ENCODE measurements around the gene PDZD7. TPM values are rescaled to one million over a fixed set of nuclear protein-coding genes. Genes with fewer than 3 reads are reported as not detected.

Gene PDZD7
- polyA plus RNA-seq, 1 donor from 2014 or later = 1.5 TPM

DNA sequence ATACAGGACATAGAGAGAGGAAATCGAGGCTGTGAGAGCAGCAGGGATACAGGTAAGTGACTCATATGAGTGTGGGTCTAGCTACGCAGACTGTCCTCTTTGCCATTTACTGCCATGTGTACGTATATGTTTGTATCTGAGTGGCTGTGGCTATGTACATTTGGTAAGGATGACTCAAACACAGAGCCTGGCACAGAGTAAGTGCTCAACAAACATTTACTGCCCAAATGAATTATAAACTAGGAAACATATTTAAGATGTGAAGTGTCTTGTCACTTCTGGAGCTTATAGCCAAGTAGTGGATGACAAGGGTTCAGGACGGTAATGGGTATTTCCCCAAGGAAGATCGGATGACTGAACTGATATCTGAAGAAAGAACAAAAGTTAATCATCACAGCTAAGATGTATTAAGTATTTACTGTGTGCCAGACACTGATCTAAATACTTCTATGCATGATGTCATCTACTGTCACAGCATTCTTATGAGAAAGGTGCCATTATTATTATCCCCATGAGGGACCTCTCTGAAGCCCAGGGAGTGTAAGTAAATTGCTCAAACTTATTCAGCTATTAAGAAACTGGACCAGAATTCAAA, 49.7 kb downstream of the PDZD7 start:
- no peak overlapping the region for H3K9ac ChIP-seq (ENCODE audit: low read length)

DNA sequence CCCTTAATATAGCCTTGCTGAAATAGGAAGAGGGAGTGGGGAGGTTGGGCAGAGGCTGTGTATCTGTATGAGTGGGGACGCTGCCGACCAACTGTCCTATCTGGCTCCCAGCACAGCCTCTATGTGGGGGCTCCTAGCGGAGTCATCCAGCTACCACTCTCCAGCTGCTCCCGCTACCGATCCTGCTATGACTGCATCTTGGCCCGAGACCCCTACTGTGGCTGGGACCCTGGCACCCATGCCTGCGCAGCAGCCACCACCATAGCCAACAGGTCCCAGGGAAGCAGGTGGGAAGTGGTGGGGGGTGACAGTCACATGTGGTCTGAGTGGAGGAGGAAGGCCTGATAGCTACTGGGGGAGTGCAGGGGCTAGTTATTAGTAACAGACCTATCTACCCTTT, 50.2 kb downstream of the PDZD7 start:
- Histone ChIP-seq H3K4me2 (ENCODE audit: low read length) (no peak overlapping the region), H3K9ac (ENCODE audit: low read length) (no peak overlapping the region), H4K20me1 (ENCODE audit: insufficient read depth) (no peaks in the 10 kb centered on the region), H3K4me3 (ENCODE audit: low read length) (no peak overlapping the region), H3K27ac (ENCODE audit: low read length) (no peak overlapping the region), H3K9me3 (ENCODE audit: low read length) (no peaks in the 10 kb centered on the region), H3K9me2 (ENCODE audit: insufficient read depth, low read length) (no peaks in the 10 kb centered on the region), H3K36me3 (ENCODE audit: insufficient read depth, low read length) (no peaks in the 10 kb centered on the region), H3K27me3 (ENCODE audit: insufficient read depth, low read depth, low read length) (no peaks in the 10 kb centered on the region), H3F3A (ENCODE audit: insufficient read depth, low read length, poor library complexity, severe bottlenecking) (no peaks in the 10 kb centered on the region), H2AFZ (ENCODE audit: low read depth, low read length) (no peak overlapping the region), H3K79me2 (replicated peaks; ENCODE audit: insufficient read depth, low read length) (peaks cover under 1% of the 10 kb centered on the region)
- TF ChIP-seq MXI1 (conservative IDR thresholded peaks at IDR 0.05; ENCODE audit: poor library complexity, severe bottlenecking) = no peak
- TF ChIP-seq, protein P1, sequence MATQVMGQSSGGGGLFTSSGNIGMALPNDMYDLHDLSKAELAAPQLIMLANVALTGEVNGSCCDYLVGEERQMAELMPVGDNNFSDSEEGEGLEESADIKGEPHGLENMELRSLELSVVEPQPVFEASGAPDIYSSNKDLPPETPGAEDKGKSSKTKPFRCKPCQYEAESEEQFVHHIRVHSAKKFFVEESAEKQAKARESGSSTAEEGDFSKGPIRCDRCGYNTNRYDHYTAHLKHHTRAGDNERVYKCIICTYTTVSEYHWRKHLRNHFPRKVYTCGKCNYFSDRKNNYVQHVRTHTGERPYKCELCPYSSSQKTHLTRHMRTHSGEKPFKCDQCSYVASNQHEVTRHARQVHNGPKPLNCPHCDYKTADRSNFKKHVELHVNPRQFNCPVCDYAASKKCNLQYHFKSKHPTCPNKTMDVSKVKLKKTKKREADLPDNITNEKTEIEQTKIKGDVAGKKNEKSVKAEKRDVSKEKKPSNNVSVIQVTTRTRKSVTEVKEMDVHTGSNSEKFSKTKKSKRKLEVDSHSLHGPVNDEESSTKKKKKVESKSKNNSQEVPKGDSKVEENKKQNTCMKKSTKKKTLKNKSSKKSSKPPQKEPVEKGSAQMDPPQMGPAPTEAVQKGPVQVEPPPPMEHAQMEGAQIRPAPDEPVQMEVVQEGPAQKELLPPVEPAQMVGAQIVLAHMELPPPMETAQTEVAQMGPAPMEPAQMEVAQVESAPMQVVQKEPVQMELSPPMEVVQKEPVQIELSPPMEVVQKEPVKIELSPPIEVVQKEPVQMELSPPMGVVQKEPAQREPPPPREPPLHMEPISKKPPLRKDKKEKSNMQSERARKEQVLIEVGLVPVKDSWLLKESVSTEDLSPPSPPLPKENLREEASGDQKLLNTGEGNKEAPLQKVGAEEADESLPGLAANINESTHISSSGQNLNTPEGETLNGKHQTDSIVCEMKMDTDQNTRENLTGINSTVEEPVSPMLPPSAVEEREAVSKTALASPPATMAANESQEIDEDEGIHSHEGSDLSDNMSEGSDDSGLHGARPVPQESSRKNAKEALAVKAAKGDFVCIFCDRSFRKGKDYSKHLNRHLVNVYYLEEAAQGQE (IDR thresholded peaks at IDR 0.05; ENCODE audit: borderline replicate concordance) = no peak
- TF ChIP-seq, protein P2, sequence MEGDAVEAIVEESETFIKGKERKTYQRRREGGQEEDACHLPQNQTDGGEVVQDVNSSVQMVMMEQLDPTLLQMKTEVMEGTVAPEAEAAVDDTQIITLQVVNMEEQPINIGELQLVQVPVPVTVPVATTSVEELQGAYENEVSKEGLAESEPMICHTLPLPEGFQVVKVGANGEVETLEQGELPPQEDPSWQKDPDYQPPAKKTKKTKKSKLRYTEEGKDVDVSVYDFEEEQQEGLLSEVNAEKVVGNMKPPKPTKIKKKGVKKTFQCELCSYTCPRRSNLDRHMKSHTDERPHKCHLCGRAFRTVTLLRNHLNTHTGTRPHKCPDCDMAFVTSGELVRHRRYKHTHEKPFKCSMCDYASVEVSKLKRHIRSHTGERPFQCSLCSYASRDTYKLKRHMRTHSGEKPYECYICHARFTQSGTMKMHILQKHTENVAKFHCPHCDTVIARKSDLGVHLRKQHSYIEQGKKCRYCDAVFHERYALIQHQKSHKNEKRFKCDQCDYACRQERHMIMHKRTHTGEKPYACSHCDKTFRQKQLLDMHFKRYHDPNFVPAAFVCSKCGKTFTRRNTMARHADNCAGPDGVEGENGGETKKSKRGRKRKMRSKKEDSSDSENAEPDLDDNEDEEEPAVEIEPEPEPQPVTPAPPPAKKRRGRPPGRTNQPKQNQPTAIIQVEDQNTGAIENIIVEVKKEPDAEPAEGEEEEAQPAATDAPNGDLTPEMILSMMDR (IDR thresholded peaks at IDR 0.05; ENCODE audit: poor library complexity, severe bottlenecking) = no peak
- no peak for TF ChIP-seq TAF1 (IDR thresholded peaks at IDR 0.05; ENCODE audit: low read depth)
- TF ChIP-seq SMC3 (conservative IDR thresholded peaks at IDR 0.05; ENCODE audit: poor library complexity) = no peak
- TF ChIP-seq RAD21 (conservative IDR thresholded peaks at IDR 0.05) = no peak
- TF ChIP-seq EP300 (conservative IDR thresholded peaks at IDR 0.05; ENCODE audit: poor library complexity, severe bottlenecking) = no peak
- TF ChIP-seq POLR2AphosphoS5 (IDR thresholded peaks at IDR 0.05) = no peak
- no peak for TF ChIP-seq EZH2 (IDR thresholded peaks at IDR 0.05; ENCODE audit: borderline replicate concordance, insufficient read depth, low read length, poor library complexity, severe bottlenecking)

More for the DNA sequence above, 49.7 kb downstream of the PDZD7 start:
- Histone ChIP-seq H3K27me3 (ENCODE audit: insufficient read depth, low read depth, low read length) (no peaks in the 10 kb centered on the region), H3K9me3 (ENCODE audit: low read length) (no peaks in the 10 kb centered on the region), H3K4me2 (ENCODE audit: low read length) (no peak overlapping the region), H3K9me2 (ENCODE audit: insufficient read depth, low read length) (no peaks in the 10 kb centered on the region), H3K79me2 (replicated peaks; ENCODE audit: insufficient read depth, low read length) (peaks cover 6% of the 10 kb centered on the region), H2AFZ (ENCODE audit: low read depth, low read length) (no peak overlapping the region), H3K4me3 (ENCODE audit: low read length) (no peak overlapping the region), H4K20me1 (ENCODE audit: insufficient read depth) (no peaks in the 10 kb centered on the region), H3K36me3 (ENCODE audit: insufficient read depth, low read length) (no peaks in the 10 kb centered on the region), H3F3A (ENCODE audit: insufficient read depth, low read length, poor library complexity, severe bottlenecking) (no peaks in the 10 kb centered on the region), H3K27ac (ENCODE audit: low read length) (no peak overlapping the region)
- TF ChIP-seq, protein P1 (IDR thresholded peaks at IDR 0.05; ENCODE audit: borderline replicate concordance) = no peak
- TF ChIP-seq EP300 (conservative IDR thresholded peaks at IDR 0.05; ENCODE audit: poor library complexity, severe bottlenecking) = no peak
- TF ChIP-seq MXI1 (conservative IDR thresholded peaks at IDR 0.05; ENCODE audit: poor library complexity, severe bottlenecking) = no peak
- no peak for TF ChIP-seq RAD21 (conservative IDR thresholded peaks at IDR 0.05)
- TF ChIP-seq TAF1 (IDR thresholded peaks at IDR 0.05; ENCODE audit: low read depth) = no peak
- TF ChIP-seq, protein P2 (IDR thresholded peaks at IDR 0.05; ENCODE audit: poor library complexity, severe bottlenecking) = no peak
- TF ChIP-seq SMC3 (conservative IDR thresholded peaks at IDR 0.05; ENCODE audit: poor library complexity) = no peak
- no peak for TF ChIP-seq EZH2 (IDR thresholded peaks at IDR 0.05; ENCODE audit: borderline replicate concordance, insufficient read depth, low read length, poor library complexity, severe bottlenecking)
- no peak for TF ChIP-seq POLR2AphosphoS5 (IDR thresholded peaks at IDR 0.05)

Measured in neural cell (in vitro differentiated cells).